ENCODE data around the gene AK6. TPM values are rescaled to one million over a fixed set of nuclear protein-coding genes. Genes with fewer than 3 reads are reported as not detected.

Gene AK6
- total RNA-seq = 34.0 and 40.3 TPM in 2 replicates

DNA sequence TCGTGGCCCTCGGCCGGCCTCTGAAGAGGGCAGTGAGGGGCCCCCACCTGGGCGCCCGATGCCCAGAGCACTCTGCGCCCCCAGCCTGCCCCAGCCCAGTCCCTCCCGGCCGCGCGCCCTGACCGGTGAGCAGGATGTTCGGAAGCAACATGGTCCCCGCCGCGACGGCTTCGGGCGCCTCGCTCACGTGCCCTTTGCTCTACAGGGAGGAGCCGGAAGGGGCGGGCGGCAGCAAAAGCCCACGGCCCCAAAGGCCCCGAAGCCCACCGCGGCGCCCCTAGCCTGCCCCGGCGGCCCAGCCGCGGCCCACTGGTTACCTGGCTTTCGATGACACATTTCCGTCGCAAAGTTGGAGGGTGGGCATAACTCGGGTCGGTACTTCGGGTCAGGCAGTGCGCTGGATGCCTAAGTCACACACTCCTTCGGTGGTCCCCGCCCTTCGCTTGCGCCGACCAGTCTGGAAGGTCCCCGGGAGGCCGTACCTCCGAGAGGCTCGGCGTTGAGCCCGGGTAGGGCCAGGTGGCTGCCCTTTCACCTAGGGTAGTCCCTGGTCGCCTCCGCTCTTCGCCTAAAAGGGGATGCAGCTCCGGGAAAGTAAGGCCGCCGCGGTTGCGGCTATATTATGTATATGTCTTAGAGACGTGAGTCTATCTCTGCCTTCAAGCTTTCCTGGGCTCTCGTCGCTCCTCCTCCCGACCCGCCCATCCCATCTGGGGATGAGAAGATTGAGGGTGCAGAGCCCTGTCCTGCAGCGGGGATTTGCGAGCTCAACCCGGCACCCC is at the start of gene AK6, which contains the start of the genes RAD17 and TAF9:
TSS of gene AK6 (minus strand) at position 181 of the 782 bp plus-strand sequence. CDS start at position 151, 30 bp downstream.
TSS of gene RAD17 (plus strand) at position 479 of the 782 bp plus-strand sequence. CDS start 2,391 bp downstream, outside the sequence.
TSS of gene TAF9 (minus strand) at position 181 of the 782 bp plus-strand sequence. CDS start 3,783 bp downstream, outside the sequence.

DNA sequence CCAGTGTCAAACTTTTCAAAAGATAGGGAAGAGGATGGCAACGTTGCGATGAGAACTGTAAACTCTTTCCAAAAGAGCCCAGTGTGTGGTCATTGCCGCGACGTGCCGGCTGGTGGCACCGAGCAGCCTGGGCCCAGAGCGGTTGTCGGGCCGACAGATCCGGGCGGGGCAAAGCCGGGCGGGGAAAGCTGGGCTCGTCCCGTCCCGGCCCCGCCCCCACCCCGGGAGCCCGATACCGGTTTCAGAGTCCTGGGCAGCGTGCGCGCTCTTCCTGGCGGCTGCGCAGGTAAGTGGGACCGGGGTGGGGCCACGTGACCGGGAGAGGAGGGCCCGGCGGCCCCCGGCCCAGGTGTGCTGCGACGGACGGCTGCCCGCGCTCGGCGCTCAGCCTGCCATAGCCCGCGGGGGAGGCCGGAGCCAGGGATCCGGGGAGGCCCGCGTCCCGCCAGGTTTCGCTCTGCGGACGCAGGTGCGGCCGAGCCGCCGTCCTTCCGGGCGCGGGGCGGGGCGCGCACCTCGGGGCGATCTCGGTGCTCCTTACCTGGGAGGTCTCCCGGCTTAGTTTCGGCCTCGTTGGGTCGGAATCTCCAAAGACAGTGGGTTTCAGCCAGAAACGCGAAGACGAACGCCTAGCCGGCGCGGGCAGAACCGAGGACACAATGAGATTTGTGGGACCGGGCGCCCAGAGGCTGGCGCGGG is 45.7 kb upstream of the AK6 start, which contains the start of gene MARVELD2:
TSS of gene MARVELD2 (plus strand) at position 232 of the 699 bp plus-strand sequence. CDS start 4,270 bp downstream, outside the sequence.

Other genes starting within 250 kb of the AK6 start
- 69.0 and 101 TPM in 2 replicates for gene CCNB1, start 202.4 kb downstream of the AK6 start, total RNA-seq
- 13.6 and 15.3 TPM in 2 replicates for gene CENPH, start 179.9 kb downstream of the AK6 start, total RNA-seq
- gene CDK7, start 134.6 kb downstream of the AK6 start, total RNA-seq = 46.9 and 52.6 TPM in 2 replicates
- 7.0 and 8.1 TPM in 2 replicates for gene CCDC125, start 36.7 kb downstream of the AK6 start, total RNA-seq
- gene TAF9, start within 50 bp of the AK6 start, total RNA-seq = 79.7 and 79.8 TPM in 2 replicates
- 27.1 and 27.6 TPM in 2 replicates for gene RAD17, start 298 bp upstream of the AK6 start, total RNA-seq
- gene MARVELD2, start 45.6 kb upstream of the AK6 start, total RNA-seq = 3.8 and 4.1 TPM in 2 replicates
- 2.8 and 3.1 TPM in 2 replicates for gene OCLN, start 123.3 kb upstream of the AK6 start, total RNA-seq
- gene GTF2H2C, start 190.7 kb upstream of the AK6 start, total RNA-seq = 44.0 and 51.5 TPM in 2 replicates

Measured in articular chondrocyte of knee joint (primary cell).